Measurements from ENCODE around the gene LRRC4B. TPM values are rescaled to one million over a fixed set of nuclear protein-coding genes. Genes with fewer than 3 reads are reported as not detected.

Gene LRRC4B
- total RNA-seq, 1 donor from 2014 or later: not detected

GRCh38 chr19:50547385-50548190, 20.6 kb downstream of the LRRC4B start:
- Histone ChIP-seq H2AFZ (ENCODE audit: low read depth, low read length) (no peak overlapping the region), H3K4me2 (ENCODE audit: low read length) (no peak overlapping the region), H3K4me1 (ENCODE audit: insufficient read depth, low read length) (no peaks in the 10 kb centered on the region), H3K79me2 (ENCODE audit: insufficient read depth, low read length) (no peaks in the 10 kb centered on the region), H3K27me3 (ENCODE audit: insufficient read depth, low read length) (peaks cover 3% of the 10 kb centered on the region), H3K9me3 (ENCODE audit: insufficient read depth, low read depth, low read length) (no peaks in the 10 kb centered on the region), H3K36me3 (ENCODE audit: insufficient read depth, low read length) (no peaks in the 10 kb centered on the region), H3K27ac (ENCODE audit: low read depth, low read length) (no peak overlapping the region), H4K20me1 (ENCODE audit: insufficient read depth, low read length) (no peaks in the 10 kb centered on the region), H3K4me3 (ENCODE audit: insufficient read depth, low read depth, low read length) (no peak overlapping the region), H3K9ac (ENCODE audit: low read length) (no peak overlapping the region)
- H3K27ac Mint-ChIP-seq (ENCODE audit: unreplicated experiment): no peak overlapping the region
- H3K4me1 Mint-ChIP-seq (ENCODE audit: low read depth, unreplicated experiment): no peaks in the 10 kb centered on the region
- peaks cover 20% of the 10 kb centered on the region for H3K9me3 Mint-ChIP-seq (ENCODE audit: unreplicated experiment)
- FAIRE-seq: no peak
- TF ChIP-seq CTCF (IDR thresholded peaks at IDR 0.05; ENCODE audit: insufficient read depth, low read depth, low read length) (no peak), EZH2 (IDR thresholded peaks at IDR 0.05; ENCODE audit: insufficient read depth, low read length) (no peak)
- no peaks in the 10 kb centered on the region for H3K36me3 Mint-ChIP-seq (ENCODE audit: low read depth, unreplicated experiment)
- H3K27me3 Mint-ChIP-seq (ENCODE audit: low read depth, unreplicated experiment): no peaks in the 10 kb centered on the region
- no peak for DNase-seq (ENCODE audit: low read depth)
- H3K4me3 Mint-ChIP-seq (ENCODE audit: unreplicated experiment): no peak overlapping the region

GRCh38 chr19:50546527-50547221, 21.6 kb downstream of the LRRC4B start:
- Histone ChIP-seq H3K79me2 (ENCODE audit: insufficient read depth, low read length) (no peaks in the 10 kb centered on the region), H2AFZ (ENCODE audit: low read depth, low read length) (no peak overlapping the region), H3K36me3 (ENCODE audit: insufficient read depth, low read length) (no peaks in the 10 kb centered on the region), H3K27ac (ENCODE audit: low read depth, low read length) (no peak overlapping the region), H3K4me3 (ENCODE audit: insufficient read depth, low read depth, low read length) (no peak overlapping the region), H3K4me2 (ENCODE audit: low read length) (no peak overlapping the region), H3K9me3 (ENCODE audit: insufficient read depth, low read depth, low read length) (no peaks in the 10 kb centered on the region), H3K27me3 (ENCODE audit: insufficient read depth, low read length) (peaks cover 3% of the 10 kb centered on the region), H3K9ac (ENCODE audit: low read length) (no peak overlapping the region), H3K4me1 (ENCODE audit: insufficient read depth, low read length) (no peaks in the 10 kb centered on the region), H4K20me1 (ENCODE audit: insufficient read depth, low read length) (no peaks in the 10 kb centered on the region)
- no peak for TF ChIP-seq CTCF (IDR thresholded peaks at IDR 0.05; ENCODE audit: insufficient read depth, low read depth, low read length)
- TF ChIP-seq EZH2 (IDR thresholded peaks at IDR 0.05; ENCODE audit: insufficient read depth, low read length): no peak
- no peak overlapping the region for H3K27ac Mint-ChIP-seq (ENCODE audit: unreplicated experiment)
- H3K27me3 Mint-ChIP-seq (ENCODE audit: low read depth, unreplicated experiment): no peaks in the 10 kb centered on the region
- no peaks in the 10 kb centered on the region for H3K4me1 Mint-ChIP-seq (ENCODE audit: low read depth, unreplicated experiment)
- DNase-seq (ENCODE audit: low read depth) (no peak), FAIRE-seq (no peak)
- peaks cover 23% of the 10 kb centered on the region for H3K9me3 Mint-ChIP-seq (ENCODE audit: unreplicated experiment)
- H3K4me3 Mint-ChIP-seq (ENCODE audit: unreplicated experiment): no peak overlapping the region
- no peaks in the 10 kb centered on the region for H3K36me3 Mint-ChIP-seq (ENCODE audit: low read depth, unreplicated experiment)

All from astrocyte (in vitro differentiated cells and primary cell).